ENCODE results near the gene PLIN4. TPM values are rescaled to one million over a fixed set of nuclear protein-coding genes. Genes with fewer than 3 reads are reported as not detected.
"Not testable (repeated sequence)": the region's sequence is repeated elsewhere in the genome, so short reads cannot be mapped to it uniquely, and the experiment has no call there.

The PLIN4 gene
- 0.03 and 0.06 TPM in 2 replicates for total RNA-seq (2014; rRNA removed; shearing (Covaris generic))
- polyA plus RNA-seq (2015; cell fraction: cytosol; rRNA removed): 0.18 and 0.29 TPM in 2 replicates
- polyA plus RNA-seq (2015; cell fraction: nucleus; rRNA removed): 0.61 and 0.77 TPM in 2 replicates

- peak; percentile 25 for DNase-seq (ENCODE audit: low read depth)
Observed at GRCh38 chr19:4518345-4519171, at the start of gene PLIN4. Gene PLIN4, minus strand, starts transcription at chr19:4518486. Its CDS starts 214 bp downstream, at chr19:4518272.

- DNase-seq (ENCODE audit: low read depth): peak; percentile 51
Observed at GRCh38 chr19:4567584-4568071, 49.3 kb upstream of the PLIN4 start.

- DNase-seq (ENCODE audit: low read depth): no peak
Observed at GRCh38 chr19:4566402-4567051, 48.2 kb upstream of the PLIN4 start.

- not testable (repeated sequence) for DNase-seq (ENCODE audit: low read depth)
Observed at GRCh38 chr19:4563562-4563961, 45.3 kb upstream of the PLIN4 start.

- not testable (repeated sequence) for DNase-seq (ENCODE audit: low read depth)
Observed at GRCh38 chr19:4562085-4562484, 43.8 kb upstream of the PLIN4 start.

GRCh38 chr19:4559569-4559968 lies 41.3 kb upstream of the PLIN4 start, which contains the start of gene SEMA6B:
Gene SEMA6B, minus strand, starts transcription at chr19:4559684. Its CDS starts 1,227 bp downstream, at chr19:4558457.
- DNase-seq (ENCODE audit: low read depth): no peak

GRCh38 chr19:4557971-4558941 lies 40.0 kb upstream of the PLIN4 start:
- no peak for DNase-seq (ENCODE audit: low read depth)

- no peak for DNase-seq (ENCODE audit: low read depth)
Observed at GRCh38 chr19:4557144-4557970, 39.1 kb upstream of the PLIN4 start.

GRCh38 chr19:4556597-4557127 lies 38.4 kb upstream of the PLIN4 start:
- no peak for DNase-seq (ENCODE audit: low read depth)

GRCh38 chr19:4555657-4556561 lies 37.6 kb upstream of the PLIN4 start:
- DNase-seq (ENCODE audit: low read depth): no peak

- no peak for DNase-seq (ENCODE audit: low read depth)
Observed at GRCh38 chr19:4554717-4555116, 36.4 kb upstream of the PLIN4 start.

- DNase-seq (ENCODE audit: low read depth): no peak
Observed at GRCh38 chr19:4553775-4554174, 35.5 kb upstream of the PLIN4 start.

- no peak for DNase-seq (ENCODE audit: low read depth)
Observed at GRCh38 chr19:4553092-4553695, 34.9 kb upstream of the PLIN4 start.

- no peak for DNase-seq (ENCODE audit: low read depth)
Observed at GRCh38 chr19:4552525-4552819, 34.2 kb upstream of the PLIN4 start.

- DNase-seq (ENCODE audit: low read depth): no peak
Observed at GRCh38 chr19:4550479-4551050, 32.3 kb upstream of the PLIN4 start.

- DNase-seq (ENCODE audit: low read depth): no peak
Observed at GRCh38 chr19:4550018-4550417, 31.7 kb upstream of the PLIN4 start.

GRCh38 chr19:4548238-4548584 lies 29.9 kb upstream of the PLIN4 start:
- DNase-seq (ENCODE audit: low read depth): no peak

Data from HT1080 (cell line).